NB4 (cell line): Measurements from ENCODE around the gene ZNF75A.
"Not testable (repeated sequence)": the region's sequence is repeated elsewhere in the genome, so short reads cannot be mapped to it uniquely, and the experiment has no call there.

Experiments used
- DNase-seq: peaks from one replicate; pipeline ENCODE4 v3.0.0; 2010; ENCODE audit warnings: low read depth
- H3K4me3 ChIP-seq: one replicate; pipeline ENCODE4 v1.5.1; 2011; ENCODE audit warnings: mild to moderate bottlenecking, low read depth, low read length, moderate library complexity
- CTCF ChIP-seq: IDR thresholded peaks from one replicate; pipeline ENCODE4 v1.5.1; 2012; ENCODE audit warnings: low read depth, low read length
- MYC ChIP-seq: IDR thresholded peaks from 2 replicates; pipeline ENCODE4 v1.6.1; 2011; ENCODE audit warnings: low read depth, low read length
- POLR2A ChIP-seq: IDR thresholded peaks from 2 replicates; pipeline ENCODE4 v1.6.1; 2011; ENCODE audit warnings: mild to moderate bottlenecking; ENCODE audit not compliant: insufficient read length; ENCODE audit errors: extremely low read depth
- TF ChIP-seq, protein P1 (sequence below): IDR thresholded peaks from 2 replicates; pipeline ENCODE4 v1.6.1; 2011; ENCODE audit warnings: low read depth, low read length

The ZNF75A gene

GRCh38 chr16:3264137-3265036 is 40.9 kb upstream of the ZNF75A start:
- TF ChIP-seq, protein P1, sequence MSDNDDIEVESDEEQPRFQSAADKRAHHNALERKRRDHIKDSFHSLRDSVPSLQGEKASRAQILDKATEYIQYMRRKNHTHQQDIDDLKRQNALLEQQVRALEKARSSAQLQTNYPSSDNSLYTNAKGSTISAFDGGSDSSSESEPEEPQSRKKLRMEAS = peak; percentile 99
- peak; percentile 63 for TF ChIP-seq POLR2A
- TF ChIP-seq MYC = peak; percentile 98
- TF ChIP-seq CTCF = no peak
- peak overlapping the region; percentile 83 for H3K4me3 ChIP-seq
- peak; percentile 99 for DNase-seq

- TF ChIP-seq, protein P1 = peak; percentile 45; the same call in 1 of the 2 replicates
- TF ChIP-seq CTCF = peak; percentile 69
- peak; percentile 31 for TF ChIP-seq MYC
- TF ChIP-seq POLR2A = no peak
- no peak overlapping the region for H3K4me3 ChIP-seq
- peak; percentile 77 for DNase-seq
These were observed 38.3 kb upstream of the ZNF75A start for GRCh38 chr16:3266873-3267537.

DNA sequence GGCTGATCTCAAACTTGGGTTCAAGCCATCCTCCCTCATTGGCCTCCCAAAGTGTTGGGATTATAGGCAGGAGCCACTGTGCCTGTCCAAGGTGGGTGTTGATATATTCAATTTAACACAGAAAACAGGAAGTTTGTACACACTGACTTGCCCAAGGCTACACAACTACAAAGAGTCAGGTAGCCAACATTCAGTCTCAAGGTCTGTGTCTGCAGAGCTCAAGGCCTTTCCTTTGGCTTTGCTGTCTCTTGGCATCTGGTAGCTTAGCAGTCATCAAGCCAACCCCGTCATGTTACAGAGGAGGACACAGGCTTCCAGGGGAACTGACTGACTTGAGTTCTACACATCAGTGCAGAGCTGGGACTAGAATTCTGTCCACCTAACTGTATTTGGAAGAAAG is 37.0 kb upstream of the ZNF75A start:
- no peak overlapping the region for H3K4me3 ChIP-seq
- TF ChIP-seq CTCF (no peak), POLR2A (no peak), MYC (no peak)
- TF ChIP-seq, protein P1 = no peak
- DNase-seq = no peak

DNA sequence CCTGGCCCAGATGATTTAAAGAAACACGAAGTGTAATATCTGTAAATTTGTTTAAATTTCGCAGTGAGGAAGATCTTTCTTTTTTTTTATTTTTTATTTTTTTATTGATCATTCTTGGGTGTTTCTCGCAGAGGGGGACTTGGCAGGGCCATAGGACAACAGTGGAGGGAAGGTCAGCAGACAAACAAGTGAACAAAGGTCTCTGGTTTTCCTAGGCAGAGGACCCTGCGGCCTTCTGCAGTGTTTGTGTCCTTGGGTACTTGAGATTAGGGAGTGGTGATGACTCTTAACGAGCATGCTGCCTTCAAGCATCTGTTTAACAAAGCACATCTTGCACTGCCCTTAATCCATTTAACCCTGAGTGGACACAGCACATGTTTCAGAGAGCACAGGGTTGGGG is 34.6 kb upstream of the ZNF75A start:
- DNase-seq, H3K4me3 ChIP-seq: not testable (repeated sequence)

DNA sequence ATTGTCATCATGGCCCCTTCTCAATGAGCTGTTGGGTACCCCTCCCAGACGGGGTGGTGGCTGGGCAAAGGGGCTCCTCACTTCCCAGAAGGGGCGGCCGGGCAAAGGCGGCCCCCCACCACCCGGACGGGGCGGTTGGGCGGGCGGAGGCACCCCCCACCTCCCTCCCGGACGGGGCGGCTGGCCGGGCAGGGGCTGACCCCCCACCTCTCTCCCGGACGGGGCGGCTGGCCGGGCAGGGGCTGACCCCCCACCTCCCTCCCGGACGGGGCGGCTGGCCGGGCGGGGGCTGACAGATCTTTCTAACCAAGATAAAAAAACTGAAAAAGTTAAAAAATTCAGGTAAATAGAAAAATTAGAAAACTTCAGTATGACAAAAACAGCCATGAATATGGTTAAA is 34.0 kb upstream of the ZNF75A start:
- H3K4me3 ChIP-seq, DNase-seq: not testable (repeated sequence)

GRCh38 chr16:3274490-3274889 is 30.8 kb upstream of the ZNF75A start:
- TF ChIP-seq, protein P1 = no peak
- TF ChIP-seq MYC (no peak), CTCF (no peak), POLR2A (no peak)
- peak; percentile 44 for DNase-seq
- H3K4me3 ChIP-seq = no peak overlapping the region

DNA sequence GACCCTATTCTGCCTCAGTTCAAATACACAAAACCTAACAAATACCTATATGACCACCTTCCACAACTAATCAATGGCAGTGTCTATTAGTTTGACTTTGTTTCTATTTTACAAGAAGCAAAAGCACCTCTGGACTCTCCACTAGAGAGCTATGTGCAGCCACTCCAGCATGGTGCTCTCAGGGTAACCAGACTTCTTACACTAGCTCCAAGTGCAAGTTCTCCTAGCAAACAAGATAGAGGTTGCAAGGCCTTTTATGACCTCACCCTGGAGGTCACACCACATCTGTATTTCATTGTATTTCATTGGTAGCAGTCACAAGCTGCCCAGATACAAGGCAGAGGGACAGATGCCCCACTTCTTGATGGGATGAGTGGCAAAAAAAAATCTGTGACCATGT is 30.4 kb upstream of the ZNF75A start:
- H3K4me3 ChIP-seq = no peak overlapping the region
- no peak for DNase-seq
- TF ChIP-seq CTCF (no peak), MYC (no peak), POLR2A (no peak)
- TF ChIP-seq, protein P1 = no peak
